BJ (cell line): Measurements from ENCODE around the gene FRMD4A. TPM values are rescaled to one million over a fixed set of nuclear protein-coding genes. Genes with fewer than 3 reads are reported as not detected.

Experiments used
- CTCF ChIA-PET: fragments of 350-600 bp; formaldehyde crosslinking; extraction: SDS; loops from one replicate; lab custom pipeline; 2021; ENCODE audit warnings: antibody characterized with exemption, inconsistent platforms; lab: Yijun Ruan, JAX
- POLR2A ChIA-PET: fragments of 300-600 bp; sonication (Branson Sonifier 250); formaldehyde crosslinking; extraction: SDS; loops from one replicate; lab custom pipeline; 2021; ENCODE audit warnings: antibody characterized with exemption; lab: Charles Lee
- DNase-seq: peaks from one replicate; pipeline ENCODE4 v3.0.0-alpha.2; 2011; ENCODE audit warnings: low read depth
- H3K27me3 ChIP-seq: 2 replicates; pipeline ENCODE4 v1.6.0; 2011; ENCODE audit warnings: low read length; ENCODE audit not compliant: control insufficient read depth, insufficient read depth
- H3K36me3 ChIP-seq: 2 replicates; pipeline ENCODE4 v1.5.1; 2011; ENCODE audit warnings: low read length; ENCODE audit not compliant: control insufficient read depth, insufficient read depth
- H3K4me3 ChIP-seq: 2 replicates; pipeline ENCODE4 v1.5.1; 2011; ENCODE audit warnings: low read depth, mild to moderate bottlenecking, control low read depth, low read length
- CTCF ChIP-seq: IDR thresholded peaks from 2 replicates; pipeline ENCODE4 v1.5.1; 2011; ENCODE audit warnings: low read depth, mild to moderate bottlenecking, control low read depth, inconsistent platforms, low read length, moderate library complexity; ENCODE audit not compliant: insufficient read depth
- polyA plus RNA-seq: library from polyadenylated mRNA; depleted of rRNA; stranded (reverse); fragments of >200 nt; gene quantifications from 2 replicates; pipeline ENCODE4 v1.2.3, GENCODE V29; 2011

FRMD4A gene
- polyA plus RNA-seq, 1 experiment = 31.6 TPM

- ChIA-PET CTCF (no interaction called here), POLR2A (no interaction called here)
- Histone ChIP-seq H3K36me3 (no peaks in the 10 kb centered on the region), H3K27me3 (no peaks in the 10 kb centered on the region), H3K4me3 (no peak overlapping the region)
- DNase-seq = no peak
- no peak for TF ChIP-seq CTCF
Observed at GRCh38 chr10:13845897-13846296, 484.8 kb downstream of the FRMD4A start.

GRCh38 chr10:13844651-13845050 is 486.1 kb downstream of the FRMD4A start:
- POLR2A ChIA-PET = no interaction called here
- TF ChIP-seq CTCF = no peak
- no peak overlapping the region for H3K4me3 ChIP-seq
- no peaks in the 10 kb centered on the region for H3K36me3 ChIP-seq
- H3K27me3 ChIP-seq = no peaks in the 10 kb centered on the region
- CTCF ChIA-PET = no interaction called here
- DNase-seq = no peak

- no peak for TF ChIP-seq CTCF
- H3K4me3 ChIP-seq = no peak overlapping the region
- H3K36me3 ChIP-seq = no peaks in the 10 kb centered on the region
- H3K27me3 ChIP-seq = no peaks in the 10 kb centered on the region
- ChIA-PET CTCF (interaction anchor here (0.8 kb wide), 1 partner anchor 20 kb away, joined by 4 read pairs; no protein-coding TSS in a partner anchor), POLR2A (no interaction called here)
- DNase-seq = no peak
Observed at GRCh38 chr10:13842117-13842516, 488.6 kb downstream of the FRMD4A start.

GRCh38 chr10:13840036-13840435 is 490.7 kb downstream of the FRMD4A start:
- TF ChIP-seq CTCF = no peak
- no peaks in the 10 kb centered on the region for H3K27me3 ChIP-seq
- H3K36me3 ChIP-seq = no peaks in the 10 kb centered on the region
- CTCF ChIA-PET = interaction anchor here (1.2 kb wide), 1 partner anchor 9 kb away, joined by 3 read pairs; no protein-coding TSS in a partner anchor
- no peak overlapping the region for H3K4me3 ChIP-seq
- no peak for DNase-seq
- POLR2A ChIA-PET = no interaction called here

- no peaks in the 10 kb centered on the region for H3K27me3 ChIP-seq
- no peak overlapping the region for H3K4me3 ChIP-seq
- TF ChIP-seq CTCF = no peak
- H3K36me3 ChIP-seq = no peaks in the 10 kb centered on the region
- CTCF ChIA-PET = interaction anchor here (0.5 to 1.2 kb wide), 2 partner anchors 9 to 1191 kb away, joined by 3 read pairs; no protein-coding TSS in a partner anchor
- POLR2A ChIA-PET = no interaction called here
- no peak for DNase-seq
Observed at GRCh38 chr10:13839430-13839990, 491.2 kb downstream of the FRMD4A start.
